Hepatocyte (in vitro differentiated cells): Measurements from ENCODE around the gene CLDN12. TPM values are rescaled to one million over a fixed set of nuclear protein-coding genes. Genes with fewer than 3 reads are reported as not detected.
A peak's percentile ranks its signal among the peaks of the same experiment; 100 is the strongest.

ENCODE experiments used
- DNase-seq: peaks from one replicate; pipeline ENCODE4 v3.0.0-alpha.2; 2016; ENCODE audit warnings: low spot score
- H2AFZ ChIP-seq: fragments of 200-600 bp; sonication (generic); 2 replicates; pipeline ENCODE4 v1.6.0; 2016; ENCODE audit warnings: antibody characterized with exemption, mild to moderate bottlenecking
- H3K27ac ChIP-seq: fragments of 200-600 bp; sonication (generic); 2 replicates; pipeline ENCODE4 v1.5.1; 2016; ENCODE audit warnings: mild to moderate bottlenecking
- H3K27me3 ChIP-seq: fragments of 200-600 bp; sonication (generic); 2 replicates; pipeline ENCODE4 v1.6.1; 2016
- H3K36me3 ChIP-seq: fragments of 200-600 bp; sonication (generic); replicated peaks from 2 replicates; pipeline ENCODE4 v1.5.1; 2016; ENCODE audit warnings: low read depth; ENCODE audit not compliant: insufficient read depth
- H3K4me1 ChIP-seq: fragments of 200-600 bp; sonication (generic); 2 replicates; pipeline ENCODE4 v1.5.1; 2016; ENCODE audit warnings: mild to moderate bottlenecking, moderate library complexity; ENCODE audit not compliant: insufficient read depth
- H3K4me2 ChIP-seq: fragments of 200-600 bp; sonication (generic); 2 replicates; pipeline ENCODE4 v1.6.0; 2016
- H3K4me3 ChIP-seq: fragments of 200-600 bp; sonication (generic); 2 replicates; pipeline ENCODE4 v1.5.1; 2016; ENCODE audit warnings: mild to moderate bottlenecking
- H3K79me2 ChIP-seq: fragments of 200-600 bp; sonication (generic); 2 replicates; pipeline ENCODE4 v1.6.0; 2017; ENCODE audit warnings: mild to moderate bottlenecking
- H3K9me2 ChIP-seq: fragments of 200-600 bp; sonication (generic); replicated peaks from 2 replicates; pipeline ENCODE4 v1.6.0; 2017; ENCODE audit warnings: mild to moderate bottlenecking; ENCODE audit not compliant: insufficient read depth
- H3K9me3 ChIP-seq: fragments of 200-600 bp; sonication (generic); 2 replicates; pipeline ENCODE4 v1.5.1; 2016; ENCODE audit warnings: low read depth, mild to moderate bottlenecking
- H4K20me1 ChIP-seq: fragments of 200-600 bp; sonication (generic); 2 replicates; pipeline ENCODE4 v1.6.0; 2016; ENCODE audit warnings: mild to moderate bottlenecking; ENCODE audit not compliant: insufficient read depth, poor library complexity, severe bottlenecking
- CTCF ChIP-seq: fragments of 200-600 bp; sonication (generic); IDR thresholded peaks from 2 replicates; pipeline ENCODE4 v1.5.1; 2016; ENCODE audit warnings: antibody characterized with exemption, mild to moderate bottlenecking; ENCODE audit not compliant: poor library complexity
- EZH2 ChIP-seq: fragments of 200-600 bp; sonication (generic); IDR thresholded peaks from 2 replicates; pipeline ENCODE4 v1.6.1; 2016; ENCODE audit warnings: antibody characterized with exemption, mild to moderate bottlenecking, borderline replicate concordance
- EZH2phosphoT487 ChIP-seq: fragments of 200-600 bp; sonication (generic); IDR thresholded peaks from one replicate; pipeline ENCODE4 v1.6.1; 2018; ENCODE audit warnings: antibody characterized with exemption, mild to moderate bottlenecking, low read depth, moderate library complexity; ENCODE audit not compliant: unreplicated experiment, severe bottlenecking
- WGBS: methylation state at CpG from one replicate; pipeline ENCODE4 v1.1.6; 2016; ENCODE audit warnings: low lambda C conversion rate; ENCODE audit errors: missing lambda C conversion rate; 5-methylcytosine and 5-hydroxymethylcytosine counted together
- polyA plus RNA-seq: library from polyadenylated mRNA; unstranded; fragments of >200 nt; fragmentation: Nextera tagmentation; extraction: Ambion mirVana; gene quantifications from 2 replicates; pipeline ENCODE4 v1.2.1, GENCODE V29; 2016
- total RNA-seq: library from RNA; depleted of rRNA; stranded (reverse); fragments of >200 nt; gene quantifications from 2 replicates; pipeline ENCODE4 v1.2.3, GENCODE V29; 2014

CLDN12 gene
- total RNA-seq (52.7 and 53.0 TPM in 2 replicates), polyA plus RNA-seq (19.0 and 21.2 TPM in 2 replicates)

GRCh38 chr7:90403174-90404113 lies at the start of gene CLDN12:
Gene CLDN12, plus strand, starts transcription at chr7:90403461. Its CDS starts 9,216 bp downstream, at chr7:90412677.
- Histone ChIP-seq H3K4me3 (peak within 1 kb of the TSS; percentile 58), H3K4me2 (peak within 1 kb of the TSS; percentile 79), H2AFZ (peak within 1 kb of the TSS; percentile 95), H3K9me2 (no peaks in the 10 kb centered on the region), H3K9me3 (no peaks in the 10 kb centered on the region), H4K20me1 (no peaks in the 10 kb centered on the region), H3K36me3 (no peaks in the 10 kb centered on the region), H3K27me3 (no peaks in the 10 kb centered on the region), H3K79me2 (peaks cover 27% of the 10 kb centered on the region), H3K4me1 (no peaks in the 10 kb centered on the region), H3K27ac (peak within 1 kb of the TSS; percentile 98)
- DNase-seq, result peak; percentile 93
- TF ChIP-seq EZH2phosphoT487, result no peak
- TF ChIP-seq EZH2, result no peak
- no peak for TF ChIP-seq CTCF
- WGBS, result 1% methylated on average over 31 of the region's 35 CpGs

- 91% methylated on average over 1 of the region's 1 CpG for WGBS
- Histone ChIP-seq H2AFZ (no peak overlapping the region), H3K9me2 (no peaks in the 10 kb centered on the region), H3K4me1 (no peaks in the 10 kb centered on the region), H3K4me2 (no peak overlapping the region), H3K36me3 (no peaks in the 10 kb centered on the region), H3K79me2 (no peaks in the 10 kb centered on the region), H3K4me3 (no peak overlapping the region), H4K20me1 (no peaks in the 10 kb centered on the region), H3K9me3 (no peaks in the 10 kb centered on the region), H3K27me3 (no peaks in the 10 kb centered on the region), H3K27ac (no peak overlapping the region)
- DNase-seq, result no peak
- TF ChIP-seq EZH2 (no peak), EZH2phosphoT487 (no peak), CTCF (no peak)
Measured at GRCh38 chr7:90383422-90383821, 19.8 kb upstream of the CLDN12 start.

- Histone ChIP-seq H3K36me3 (no peaks in the 10 kb centered on the region), H3K9me2 (no peaks in the 10 kb centered on the region), H3K4me3 (no peak overlapping the region), H3K4me1 (no peaks in the 10 kb centered on the region), H3K27ac (no peak overlapping the region), H3K4me2 (no peak overlapping the region), H3K79me2 (no peaks in the 10 kb centered on the region), H4K20me1 (no peaks in the 10 kb centered on the region), H2AFZ (no peak overlapping the region), H3K9me3 (no peaks in the 10 kb centered on the region), H3K27me3 (no peaks in the 10 kb centered on the region)
- no peak for DNase-seq
- no peak for TF ChIP-seq CTCF
- TF ChIP-seq EZH2phosphoT487, result no peak
- no peak for TF ChIP-seq EZH2
- WGBS, result 88% methylated on average over 3 of the region's 3 CpGs
Measured at GRCh38 chr7:90383861-90384260, 19.4 kb upstream of the CLDN12 start.
